DOHH2 (cell line): Measurements from ENCODE around the gene OSBPL1A.

Source experiments
- CTCF ChIP-seq: fragments of 200-600 bp; sonication (generic); IDR thresholded peaks from one replicate; pipeline ENCODE4 v1.5.1; 2014; ENCODE audit warnings: antibody characterized with exemption, mild to moderate bottlenecking, low read depth, low read length; ENCODE audit not compliant: poor library complexity, severe bottlenecking
- EZH2phosphoT487 ChIP-seq: fragments of 200-600 bp; sonication (generic); IDR thresholded peaks from 2 replicates; pipeline ENCODE4 v1.6.1; 2017; ENCODE audit warnings: borderline replicate concordance, mild to moderate bottlenecking, antibody characterized with exemption, low read length, moderate library complexity, mixed read lengths

- TF ChIP-seq CTCF (no peak), EZH2phosphoT487 (no peak)
Measured at GRCh38 chr18:24300703-24301102, 96.9 kb downstream of the OSBPL1A start.
